Liver (tissue), 9 donors: ENCODE results near the gene LRRTM3. TPM values are rescaled to one million over a fixed set of nuclear protein-coding genes. Genes with fewer than 3 reads are reported as not detected.

Experiments used
- DNase-seq: peaks from one replicate; pipeline ENCODE4 v3.0.0-alpha.2; 2017; ENCODE audit warnings: low spot score
- H3K27ac ChIP-seq, 2 donors: one replicate each; pipeline ENCODE4 v1.7.0; 2013; ENCODE audit warnings: inconsistent platforms in 2 of 2, low read length in 2 of 2, control low read depth in 1 of 2, low read depth in 1 of 2, mild to moderate bottlenecking in 1 of 2
- H3K27me3 ChIP-seq, 4 donors: one replicate each; pipeline versions ENCODE4 v1.6.1 to v1.7.0; 2013; ENCODE audit warnings: low read length in 3 of 4, inconsistent platforms in 1 of 4, mild to moderate bottlenecking in 1 of 4, moderate library complexity in 1 of 4; ENCODE audit not compliant: control insufficient read depth in 4 of 4, insufficient read depth in 4 of 4
- H3K36me3 ChIP-seq, 4 donors: one replicate each; pipeline versions ENCODE4 v1.6.1 to v1.7.0; 2013; ENCODE audit warnings: low read length in 3 of 4, mild to moderate bottlenecking in 3 of 4, low read depth in 1 of 4, moderate library complexity in 1 of 4; ENCODE audit not compliant: control insufficient read depth in 4 of 4, insufficient read depth in 3 of 4
- H3K4me1 ChIP-seq, 4 donors: one replicate each; pipeline versions ENCODE4 v1.6.1 to v1.7.0; 2013; ENCODE audit warnings: low read length in 3 of 4, mild to moderate bottlenecking in 3 of 4, moderate library complexity in 1 of 4; ENCODE audit not compliant: control insufficient read depth in 4 of 4, insufficient read depth in 4 of 4
- H3K4me3 ChIP-seq, 3 donors: one replicate each; pipeline versions ENCODE4 v1.6.1 to v1.7.0; 2013; ENCODE audit warnings: low read length in 3 of 3, control low read depth in 1 of 3, low read depth in 1 of 3, mild to moderate bottlenecking in 1 of 3
- H3K9ac ChIP-seq, 2 donors: one replicate each; pipeline ENCODE4 v1.7.0; 2013; ENCODE audit warnings: low read length in 2 of 2, mild to moderate bottlenecking in 2 of 2, moderate library complexity in 2 of 2, control low read depth in 1 of 2, low read depth in 1 of 2
- H3K9me3 ChIP-seq, 4 donors: one replicate each; pipeline versions ENCODE4 v1.6.1 to v1.7.0; 2013; ENCODE audit warnings: low read length in 3 of 4; ENCODE audit not compliant: control insufficient read depth in 4 of 4
- CTCF ChIP-seq: fragments of 150-350 bp; IDR thresholded peaks from 2 replicates; pipeline ENCODE4 v1.5.1; 2017; ENCODE audit warnings: improper control_type of control experiment, low read depth, low read length; ENCODE audit not compliant: missing input control
- EGR1 ChIP-seq, 2 donors: IDR thresholded peaks; 2 replicates each; pipeline ENCODE4 v1.6.1; 2016 to 2018; ENCODE audit warnings: antibody characterized with exemption in 2 of 2, low read depth in 2 of 2
- FOXA1 ChIP-seq: IDR thresholded peaks from 2 replicates; pipeline ENCODE4 v1.6.1; 2016; ENCODE audit warnings: antibody characterized with exemption
- FOXA2 ChIP-seq: IDR thresholded peaks from 2 replicates; pipeline ENCODE4 v1.6.1; 2016; ENCODE audit warnings: antibody characterized with exemption
- GABPA ChIP-seq, 2 donors: IDR thresholded peaks in 1 of 2; conservative IDR thresholded peaks in 1 of 2; 2 replicates each; pipeline ENCODE4 v1.6.1; 2016; ENCODE audit warnings: antibody characterized with exemption in 2 of 2, mild to moderate bottlenecking in 1 of 2, moderate library complexity in 1 of 2
- HNF4A ChIP-seq, 2 donors: conservative IDR thresholded peaks; 2 replicates each; pipeline ENCODE4 v1.6.1; 2016; ENCODE audit warnings: antibody characterized with exemption in 2 of 2, mild to moderate bottlenecking in 2 of 2
- HNF4G ChIP-seq: IDR thresholded peaks from 2 replicates; pipeline ENCODE4 v1.6.1; 2016; ENCODE audit warnings: antibody characterized with exemption
- NR2F2 ChIP-seq: IDR thresholded peaks from 2 replicates; pipeline ENCODE4 v1.6.1; 2016; ENCODE audit warnings: antibody characterized with exemption
- RAD21 ChIP-seq, 2 donors: IDR thresholded peaks; 2 replicates each; pipeline ENCODE4 v1.6.1; 2016; ENCODE audit warnings: antibody characterized with exemption in 2 of 2, mild to moderate bottlenecking in 2 of 2
- REST ChIP-seq: IDR thresholded peaks from 2 replicates; pipeline ENCODE4 v1.6.1; 2016; ENCODE audit warnings: antibody characterized with exemption, mild to moderate bottlenecking
- RXRA ChIP-seq, 2 donors: IDR thresholded peaks; 2 replicates each; pipeline ENCODE4 v1.6.1; 2017 to 2018; ENCODE audit warnings: antibody characterized with exemption in 2 of 2, mild to moderate bottlenecking in 1 of 2
- SP1 ChIP-seq: IDR thresholded peaks from 2 replicates; pipeline ENCODE4 v1.6.1; 2018; ENCODE audit warnings: antibody characterized with exemption, mild to moderate bottlenecking
- TAF1 ChIP-seq: conservative IDR thresholded peaks from 2 replicates; pipeline ENCODE4 v1.6.1; 2016; ENCODE audit warnings: antibody characterized with exemption, mild to moderate bottlenecking
- YY1 ChIP-seq: IDR thresholded peaks from 2 replicates; pipeline ENCODE4 v1.6.1; 2016; ENCODE audit warnings: antibody characterized with exemption, mild to moderate bottlenecking
- WGBS: extraction: QIAGEN DNeasy Blood & Tissue Kit; methylation state at CpG from one replicate; pipeline ENCODE4 v1.1.7; 2013; 5-methylcytosine and 5-hydroxymethylcytosine counted together
- polyA plus RNA-seq, 2 donors: library from polyadenylated mRNA; stranded (reverse) in 1 of 2; unstranded in 1 of 2; fragments of 200-250 nt in 1 of 2; fragments of >200 nt in 1 of 2; fragmentation: Nextera tagmentation in 1 of 2; extraction: Ambion mirVana in 1 of 2; gene quantifications; one replicate each; pipeline versions ENCODE4 v1.2.1 to v1.2.3, GENCODE V29; 2013 to 2015
- total RNA-seq, 2 donors: library from RNA; depleted of rRNA; stranded (reverse); fragments of >200 nt; gene quantifications; one replicate each; pipeline ENCODE4 v1.2.3, GENCODE V29; 2014
- TF ChIP-seq, protein P1 (sequence below): IDR thresholded peaks from 2 replicates; pipeline ENCODE4 v1.6.1; 2016; ENCODE audit warnings: antibody characterized with exemption
- TF ChIP-seq, protein P2 (sequence below): IDR thresholded peaks from 2 replicates; pipeline ENCODE4 v1.6.1; 2016; ENCODE audit warnings: antibody characterized with exemption
- donor health status: healthy.
- donor health status: healthy.
- donor health status: healthy.
- donor health status: healthy.
- donor health status: healthy.

The LRRTM3 gene
- total and polyA plus RNA-seq, 4 donors, result 0.67 TPM; not detected in 3

DNA sequence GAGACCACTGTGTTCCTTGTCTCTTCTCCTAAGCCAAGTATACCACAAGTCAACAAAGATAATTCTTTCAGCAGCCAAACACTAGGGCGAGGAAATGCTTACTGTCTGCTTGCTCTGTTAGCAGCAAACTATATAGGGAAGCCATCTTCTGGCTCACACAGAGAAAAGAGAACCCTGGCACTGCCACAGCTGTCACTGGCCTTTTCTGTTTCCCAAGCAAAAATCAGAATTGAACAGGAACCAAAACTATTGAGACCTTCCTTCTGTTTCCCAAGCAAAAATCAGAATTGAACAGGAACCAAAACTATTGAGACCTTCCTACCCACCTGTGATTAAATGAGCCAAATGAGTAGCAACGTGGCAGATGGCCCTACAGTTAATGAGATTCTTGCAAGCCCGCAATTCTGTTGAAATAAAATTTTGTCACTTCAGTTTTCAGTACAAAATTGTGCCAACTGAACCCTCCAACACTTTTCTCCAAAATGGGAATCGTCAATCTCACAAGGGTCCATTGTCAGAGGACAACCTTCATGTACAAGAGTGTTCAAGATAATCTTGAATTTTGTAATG is 54.5 kb downstream of the LRRTM3 start:
- DNase-seq, result no peak
- 94% methylated on average over 4 of the region's 4 CpGs for WGBS
- Histone ChIP-seq H3K27ac (no peak overlapping the region), H3K4me3 (no peak overlapping the region), H3K9ac (no peak overlapping the region), H3K9me3 (no peaks in the 10 kb centered on the region), H3K4me1 (peaks cover 0 to 5% (median 3%) of the 10 kb centered on the region in 4 donors), H3K27me3 (no peaks in the 10 kb centered on the region), H3K36me3 (no peaks in the 10 kb centered on the region)
- TF ChIP-seq FOXA1 (no peak), SP1 (no peak), NR2F2 (no peak), EGR1 (IDR thresholded peaks at IDR 0.05; ENCODE audit: low read depth in 2 of 2) (no peak), RAD21 (IDR thresholded peaks at IDR 0.05) (no peak), RXRA (IDR thresholded peaks at IDR 0.05) (no peak), HNF4G (no peak), CTCF (no peak), HNF4A (conservative IDR thresholded peaks at IDR 0.05) (no peak), GABPA (IDR thresholded peaks at IDR 0.05 in 1 of 2, conservative IDR thresholded peaks at IDR 0.05 in 1 of 2) (no peak), REST (no peak)
- TF ChIP-seq, protein P1, sequence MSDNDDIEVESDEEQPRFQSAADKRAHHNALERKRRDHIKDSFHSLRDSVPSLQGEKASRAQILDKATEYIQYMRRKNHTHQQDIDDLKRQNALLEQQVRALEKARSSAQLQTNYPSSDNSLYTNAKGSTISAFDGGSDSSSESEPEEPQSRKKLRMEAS, result no peak
- TF ChIP-seq, protein P2, sequence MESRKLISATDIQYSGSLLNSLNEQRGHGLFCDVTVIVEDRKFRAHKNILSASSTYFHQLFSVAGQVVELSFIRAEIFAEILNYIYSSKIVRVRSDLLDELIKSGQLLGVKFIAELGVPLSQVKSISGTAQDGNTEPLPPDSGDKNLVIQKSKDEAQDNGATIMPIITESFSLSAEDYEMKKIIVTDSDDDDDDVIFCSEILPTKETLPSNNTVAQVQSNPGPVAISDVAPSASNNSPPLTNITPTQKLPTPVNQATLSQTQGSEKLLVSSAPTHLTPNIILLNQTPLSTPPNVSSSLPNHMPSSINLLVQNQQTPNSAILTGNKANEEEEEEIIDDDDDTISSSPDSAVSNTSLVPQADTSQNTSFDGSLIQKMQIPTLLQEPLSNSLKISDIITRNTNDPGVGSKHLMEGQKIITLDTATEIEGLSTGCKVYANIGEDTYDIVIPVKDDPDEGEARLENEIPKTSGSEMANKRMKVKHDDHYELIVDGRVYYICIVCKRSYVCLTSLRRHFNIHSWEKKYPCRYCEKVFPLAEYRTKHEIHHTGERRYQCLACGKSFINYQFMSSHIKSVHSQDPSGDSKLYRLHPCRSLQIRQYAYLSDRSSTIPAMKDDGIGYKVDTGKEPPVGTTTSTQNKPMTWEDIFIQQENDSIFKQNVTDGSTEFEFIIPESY, result no peak

DNA sequence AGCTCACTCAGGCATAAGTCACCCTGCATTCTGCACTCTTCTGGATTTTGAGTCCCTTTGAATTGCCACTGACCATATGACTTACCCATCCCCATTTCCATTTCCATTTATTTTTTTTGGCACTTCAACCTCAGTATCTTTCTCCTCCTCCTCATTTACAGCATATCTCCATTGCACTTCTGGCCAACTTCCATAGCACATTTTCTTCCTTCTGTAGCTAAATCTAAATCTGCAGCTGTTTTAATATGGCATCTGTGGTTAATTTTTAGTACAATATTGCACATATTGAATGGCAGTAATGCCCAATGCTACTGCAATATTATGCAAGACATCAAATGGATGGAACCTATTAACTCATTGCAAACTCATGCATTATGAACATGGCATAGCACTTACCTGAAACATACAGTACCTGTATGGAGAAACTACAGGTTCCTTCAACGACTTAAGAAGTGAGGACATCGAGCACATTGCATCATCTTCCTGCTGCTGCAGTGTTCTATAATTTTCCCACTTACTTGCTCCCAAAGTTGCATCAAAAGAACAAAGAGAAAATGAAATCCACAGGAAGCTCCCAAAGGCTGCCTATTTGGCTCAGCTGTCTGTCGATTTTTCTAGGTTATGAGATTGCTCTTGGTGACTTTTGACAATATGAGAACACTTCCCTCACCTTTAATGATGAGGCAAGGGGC is 55.7 kb downstream of the LRRTM3 start:
- H3K9ac ChIP-seq, result no peak overlapping the region
- no peaks in the 10 kb centered on the region for H3K9me3 ChIP-seq
- no peak overlapping the region for H3K27ac ChIP-seq
- no peak for DNase-seq
- WGBS, result 87% methylated on average over 3 of the region's 3 CpGs
- H3K4me1 ChIP-seq, result peaks cover 0 to 5% (median 3%) of the 10 kb centered on the region in 4 donors
- H3K4me3 ChIP-seq, result no peak overlapping the region
- H3K27me3 ChIP-seq, result no peaks in the 10 kb centered on the region
- no peaks in the 10 kb centered on the region for H3K36me3 ChIP-seq
- TF ChIP-seq FOXA2 (no peak), HNF4G (no peak), GABPA (IDR thresholded peaks at IDR 0.05 in 1 of 2, conservative IDR thresholded peaks at IDR 0.05 in 1 of 2) (no peak), EGR1 (IDR thresholded peaks at IDR 0.05; ENCODE audit: low read depth in 2 of 2) (no peak), TAF1 (no peak), YY1 (no peak), NR2F2 (no peak), REST (no peak), FOXA1 (no peak), HNF4A (conservative IDR thresholded peaks at IDR 0.05) (no peak)
- TF ChIP-seq, protein P1, result no peak
